Fibroblast of skin of left biceps (primary cell): ENCODE data around the gene ABCC11.

Experiments used
- DNase-seq, 2 experiments: peaks; one replicate each; pipeline ENCODE4 v3.0.0-alpha.2; 2013; ENCODE audit warnings: low read depth in 2 of 2

ABCC11 gene

GRCh38 chr16:48164907-48165715 is 82.2 kb downstream of the ABCC11 start:
- DNase-seq, result peak; percentile 23 to 36

GRCh38 chr16:48162839-48163410 is 84.4 kb downstream of the ABCC11 start:
- DNase-seq, result no peak

GRCh38 chr16:48161906-48162305 is 85.4 kb downstream of the ABCC11 start:
- no peak for DNase-seq

GRCh38 chr16:48160575-48160974 is 86.8 kb downstream of the ABCC11 start:
- DNase-seq, result no peak

GRCh38 chr16:48158296-48158695 is 89.0 kb downstream of the ABCC11 start:
- peak; percentile 28 to 30 for DNase-seq

- no peak for DNase-seq
These were observed 89.5 kb downstream of the ABCC11 start for GRCh38 chr16:48157794-48158193.

GRCh38 chr16:48157302-48157701 is 90.0 kb downstream of the ABCC11 start:
- DNase-seq, result no peak

GRCh38 chr16:48156790-48157209 is 90.5 kb downstream of the ABCC11 start:
- DNase-seq, result peak; percentile 43 to 45

- no peak for DNase-seq
These were observed 91.2 kb downstream of the ABCC11 start, which contains the start of gene ABCC12 for GRCh38 chr16:48155926-48156789. TSS of gene ABCC12 (minus strand) at chr16:48155993. CDS start at chr16:48146424, 9,569 bp downstream.

GRCh38 chr16:48153774-48154173 is 93.6 kb downstream of the ABCC11 start:
- DNase-seq, result no peak

- DNase-seq, result no peak
These were observed 95.1 kb downstream of the ABCC11 start for GRCh38 chr16:48152226-48152625.

GRCh38 chr16:48150707-48151106 is 96.6 kb downstream of the ABCC11 start:
- DNase-seq, result no peak

GRCh38 chr16:48146710-48147109 is 100.6 kb downstream of the ABCC11 start:
- no peak for DNase-seq

- DNase-seq, result no peak
These were observed 101.2 kb downstream of the ABCC11 start for GRCh38 chr16:48146131-48146530.

GRCh38 chr16:48143812-48144368 is 103.4 kb downstream of the ABCC11 start:
- no peak for DNase-seq

- DNase-seq, result no peak
These were observed 106.5 kb downstream of the ABCC11 start for GRCh38 chr16:48140821-48141220.

- no peak for DNase-seq
These were observed 107.8 kb downstream of the ABCC11 start for GRCh38 chr16:48139517-48139916.

- no peak for DNase-seq
These were observed 108.8 kb downstream of the ABCC11 start for GRCh38 chr16:48138543-48138942.

GRCh38 chr16:48137822-48138221 is 109.5 kb downstream of the ABCC11 start:
- no peak for DNase-seq

- DNase-seq, result no peak
These were observed 110.6 kb downstream of the ABCC11 start for GRCh38 chr16:48136547-48137360.
